ENCODE results near the gene AMPD2. TPM values are rescaled to one million over a fixed set of nuclear protein-coding genes. Genes with fewer than 3 reads are reported as not detected.
A peak's percentile ranks its signal among the peaks of the same experiment; 100 is the strongest.

Gene AMPD2
- total and polyA plus RNA-seq, 7 donors = 6.5 to 47.5 (median 21.4) TPM

DNA sequence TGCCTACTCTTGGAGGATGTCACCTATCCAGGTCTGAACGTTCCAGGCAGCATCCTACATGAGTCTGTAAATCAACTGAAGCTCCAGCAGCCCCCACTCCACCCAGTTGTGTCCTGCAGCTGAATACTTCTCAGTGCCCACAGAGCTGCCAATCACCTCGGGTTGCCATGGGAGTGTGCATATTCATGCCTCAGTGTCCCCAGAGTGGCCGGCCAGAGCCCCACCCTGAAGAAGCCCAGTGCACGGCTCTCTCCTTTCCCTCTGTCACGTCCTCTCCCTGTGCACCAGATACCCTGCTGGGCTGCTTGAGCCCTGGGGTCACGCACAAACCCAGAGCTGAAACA, 20.2 kb downstream of the AMPD2 start:
- no peak for DNase-seq
- Histone ChIP-seq H3K4me1 (peaks cover 0 to 23% (median 19%) of the 10 kb centered on the region in 4 donors), H3K27ac (no peak overlapping the region), H3K36me3 (no peaks in the 10 kb centered on the region), H3K9me3 (no peaks in the 10 kb centered on the region), H3K27me3 (no peaks in the 10 kb centered on the region), H3K4me3 (no peak overlapping the region)
- WGBS, 2 donors = 56 to 61% methylated on average over 6 of the region's 6 CpGs
- intact Hi-C loops (cut with DNase I) = loop anchor here (5.0 kb wide), 3 partner anchors 47 to 342 kb away; partner anchors contain the start of genes AHCYL1 and GSTM1
- TF ChIP-seq, protein P1, sequence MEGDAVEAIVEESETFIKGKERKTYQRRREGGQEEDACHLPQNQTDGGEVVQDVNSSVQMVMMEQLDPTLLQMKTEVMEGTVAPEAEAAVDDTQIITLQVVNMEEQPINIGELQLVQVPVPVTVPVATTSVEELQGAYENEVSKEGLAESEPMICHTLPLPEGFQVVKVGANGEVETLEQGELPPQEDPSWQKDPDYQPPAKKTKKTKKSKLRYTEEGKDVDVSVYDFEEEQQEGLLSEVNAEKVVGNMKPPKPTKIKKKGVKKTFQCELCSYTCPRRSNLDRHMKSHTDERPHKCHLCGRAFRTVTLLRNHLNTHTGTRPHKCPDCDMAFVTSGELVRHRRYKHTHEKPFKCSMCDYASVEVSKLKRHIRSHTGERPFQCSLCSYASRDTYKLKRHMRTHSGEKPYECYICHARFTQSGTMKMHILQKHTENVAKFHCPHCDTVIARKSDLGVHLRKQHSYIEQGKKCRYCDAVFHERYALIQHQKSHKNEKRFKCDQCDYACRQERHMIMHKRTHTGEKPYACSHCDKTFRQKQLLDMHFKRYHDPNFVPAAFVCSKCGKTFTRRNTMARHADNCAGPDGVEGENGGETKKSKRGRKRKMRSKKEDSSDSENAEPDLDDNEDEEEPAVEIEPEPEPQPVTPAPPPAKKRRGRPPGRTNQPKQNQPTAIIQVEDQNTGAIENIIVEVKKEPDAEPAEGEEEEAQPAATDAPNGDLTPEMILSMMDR (IDR thresholded peaks at IDR 0.05) = no peak
- no peak for TF ChIP-seq POLR2AphosphoS5 (IDR thresholded peaks at IDR 0.05)
- TF ChIP-seq EP300 (IDR thresholded peaks at IDR 0.05) = no peak

GRCh38 chr1:109640285-109640865, 20.7 kb downstream of the AMPD2 start:
- 43 to 44% methylated on average over 5 of the region's 5 CpGs for WGBS, 2 donors
- intact Hi-C loops (cut with DNase I) = loop anchor here (5.0 kb wide), 3 partner anchors 47 to 342 kb away; partner anchors contain the start of genes AHCYL1 and GSTM1
- peak; percentile 90 for DNase-seq
- no peaks in the 10 kb centered on the region for H3K9me3 ChIP-seq
- H3K4me3 ChIP-seq = no peak overlapping the region
- peaks cover 0 to 23% (median 19%) of the 10 kb centered on the region in 4 donors for H3K4me1 ChIP-seq
- no peaks in the 10 kb centered on the region for H3K27me3 ChIP-seq
- TF ChIP-seq, protein P1 (IDR thresholded peaks at IDR 0.05) = peak; percentile 78 to 99 (median 86)
- TF ChIP-seq EP300 (IDR thresholded peaks at IDR 0.05) (no peak), POLR2A (IDR thresholded peaks at IDR 0.05) (no peak), POLR2AphosphoS5 (IDR thresholded peaks at IDR 0.05) (no peak)
- H3K36me3 ChIP-seq = no peaks in the 10 kb centered on the region
- H3K27ac ChIP-seq = no peak overlapping the region

DNA sequence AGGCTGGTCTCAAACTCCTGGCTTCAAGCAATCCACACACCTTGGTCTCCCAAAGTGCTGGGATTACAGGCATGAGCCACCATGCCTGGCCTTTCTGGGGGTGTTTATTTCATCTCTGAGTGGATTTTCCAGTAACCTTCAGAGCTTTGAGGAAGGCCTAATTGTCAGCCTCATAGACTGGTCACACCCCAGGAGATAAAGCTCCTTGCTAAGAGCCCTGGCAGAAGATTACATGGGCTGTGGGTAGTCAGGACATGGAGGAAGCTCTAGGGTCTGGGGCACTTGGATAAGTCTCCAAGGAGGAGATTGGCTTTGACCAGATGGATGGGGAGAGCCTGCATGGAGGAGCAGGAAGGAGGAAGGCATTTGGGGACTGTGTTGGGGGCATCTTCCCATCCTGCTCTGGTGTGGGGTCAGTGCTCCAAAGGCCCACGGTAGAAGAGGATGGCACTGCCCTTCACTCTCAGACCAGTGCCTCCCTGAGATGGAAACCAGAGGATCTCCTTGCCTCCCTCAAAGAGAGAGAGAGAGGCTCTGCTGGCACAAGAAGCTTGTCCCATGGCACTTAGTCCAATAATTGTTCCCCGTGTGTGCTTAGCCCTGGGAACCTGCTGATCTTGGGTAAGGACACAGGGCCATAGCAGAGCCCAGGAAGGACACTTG, 21.6 kb downstream of the AMPD2 start:
- no peak overlapping the region for H3K27ac ChIP-seq
- no peak overlapping the region for H3K4me3 ChIP-seq
- 88 to 89% methylated on average over 2 of the region's 2 CpGs for WGBS, 2 donors
- intact Hi-C loops (cut with DNase I) = loop anchor here (5.0 kb wide), 3 partner anchors 46 to 341 kb away; partner anchors contain the start of genes AHCYL1 and GSTM1
- H3K9me3 ChIP-seq = no peaks in the 10 kb centered on the region
- H3K27me3 ChIP-seq = no peaks in the 10 kb centered on the region
- peaks cover 0 to 16% (median 13%) of the 10 kb centered on the region in 4 donors for H3K4me1 ChIP-seq
- H3K36me3 ChIP-seq = no peaks in the 10 kb centered on the region
- DNase-seq = no peak
- TF ChIP-seq, protein P1 (IDR thresholded peaks at IDR 0.05) = no peak
- TF ChIP-seq EP300 (IDR thresholded peaks at IDR 0.05) (no peak), POLR2AphosphoS5 (IDR thresholded peaks at IDR 0.05) (no peak), POLR2A (IDR thresholded peaks at IDR 0.05) (no peak)

DNA sequence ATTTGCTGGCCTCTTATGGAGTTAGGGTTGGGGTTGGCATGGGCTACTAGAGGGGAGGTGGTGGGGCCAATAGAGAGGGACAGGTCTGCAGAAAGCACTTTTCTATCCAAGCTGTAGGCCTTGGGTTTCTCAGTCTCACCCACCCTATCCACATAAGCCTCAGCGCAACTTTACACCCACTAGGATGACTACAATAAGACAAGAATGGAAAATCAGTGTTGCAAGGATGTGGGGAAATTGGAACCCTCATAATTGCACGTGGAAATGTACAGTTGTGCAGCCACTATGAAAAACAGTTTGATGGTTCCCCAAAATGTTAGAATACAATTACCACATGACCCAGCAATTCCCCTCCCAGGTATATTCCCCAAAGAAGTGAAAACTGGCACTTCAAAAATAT, 22.2 kb downstream of the AMPD2 start:
- intact Hi-C loops (cut with DNase I) = loop anchor here (5.0 kb wide), 3 partner anchors 45 to 340 kb away; partner anchors contain the start of genes AHCYL1 and GSTM1
- H3K4me3 ChIP-seq = no peak overlapping the region
- peaks cover 0 to 10% (median 8%) of the 10 kb centered on the region in 4 donors for H3K4me1 ChIP-seq
- WGBS, 2 donors = 77 to 89% methylated on average over 2 of the region's 2 CpGs
- DNase-seq = peak; percentile 26
- H3K27ac ChIP-seq = no peak overlapping the region
- TF ChIP-seq, protein P1 (IDR thresholded peaks at IDR 0.05) = no peak
- TF ChIP-seq POLR2AphosphoS5 (IDR thresholded peaks at IDR 0.05) (no peak), EP300 (IDR thresholded peaks at IDR 0.05) (no peak), POLR2A (IDR thresholded peaks at IDR 0.05) (no peak)
- H3K27me3 ChIP-seq = no peaks in the 10 kb centered on the region
- no peaks in the 10 kb centered on the region for H3K36me3 ChIP-seq
- no peaks in the 10 kb centered on the region for H3K9me3 ChIP-seq

Data from sigmoid colon (tissue), 7 donors.